ENCODE results near the gene NLRP3. TPM values are rescaled to one million over a fixed set of nuclear protein-coding genes. Genes with fewer than 3 reads are reported as not detected.

The NLRP3 gene
- total RNA-seq, 4 donors from 2014 or later, result 0.57 to 2.3 (median 1.8) TPM

DNA sequence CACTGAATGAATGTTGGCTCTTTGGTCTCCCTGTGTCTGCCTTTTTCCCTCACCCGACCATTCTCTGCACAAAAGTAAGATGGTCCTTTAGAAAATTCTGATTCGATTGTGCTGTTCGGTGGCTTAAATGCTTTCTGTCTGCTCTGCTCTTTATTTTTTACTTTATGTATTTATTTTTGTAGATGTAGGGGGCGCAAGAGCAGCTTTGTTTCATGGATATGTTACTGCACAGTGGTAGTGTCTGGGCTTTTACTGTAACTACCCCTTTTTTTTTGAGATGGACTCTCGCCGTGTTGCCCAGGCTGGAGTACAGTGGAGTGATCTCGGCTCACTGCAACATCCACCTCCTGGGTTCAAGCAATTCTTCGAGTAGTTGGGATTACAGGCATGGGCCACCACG is 15.7 kb downstream of the NLRP3 start:
- no peaks in the 10 kb centered on the region for H3K4me1 ChIP-seq

GRCh38 chr1:247434005-247434404 is 18.0 kb downstream of the NLRP3 start:
- intact Hi-C loops (cut with DNase I), result no loop called here
- TF ChIP-seq CTCF (IDR thresholded peaks at IDR 0.05), result no peak
- TF ChIP-seq POLR2A (IDR thresholded peaks at IDR 0.05), result no peak
- H3K4me3 ChIP-seq, result no peak overlapping the region
- H3K36me3 ChIP-seq, result no peaks in the 10 kb centered on the region
- H3K9me3 ChIP-seq, result no peaks in the 10 kb centered on the region
- H3K27me3 ChIP-seq, result peaks cover 0 to 3% (median 0%) of the 10 kb centered on the region in 4 donors
- no peaks in the 10 kb centered on the region for H3K4me1 ChIP-seq
- 66 to 93% methylated on average over 3 of the region's 15 CpGs for WGBS, 2 donors
- DNase-seq, result no peak
- H3K27ac ChIP-seq, result no peak overlapping the region

More for the DNA sequence above, 15.7 kb downstream of the NLRP3 start:
- no peaks in the 10 kb centered on the region for H3K36me3 ChIP-seq
- TF ChIP-seq CTCF (IDR thresholded peaks at IDR 0.05) (no peak), POLR2A (IDR thresholded peaks at IDR 0.05) (no peak)
- WGBS, 2 donors, result 77 to 91% methylated on average over 9 of the region's 9 CpGs
- H3K9me3 ChIP-seq, result no peaks in the 10 kb centered on the region
- H3K27ac ChIP-seq, result no peak overlapping the region
- intact Hi-C loops (cut with DNase I), result no loop called here
- H3K4me3 ChIP-seq, result no peak overlapping the region
- peaks cover 0 to 3% (median 0%) of the 10 kb centered on the region in 4 donors for H3K27me3 ChIP-seq
- no peak for DNase-seq

DNA sequence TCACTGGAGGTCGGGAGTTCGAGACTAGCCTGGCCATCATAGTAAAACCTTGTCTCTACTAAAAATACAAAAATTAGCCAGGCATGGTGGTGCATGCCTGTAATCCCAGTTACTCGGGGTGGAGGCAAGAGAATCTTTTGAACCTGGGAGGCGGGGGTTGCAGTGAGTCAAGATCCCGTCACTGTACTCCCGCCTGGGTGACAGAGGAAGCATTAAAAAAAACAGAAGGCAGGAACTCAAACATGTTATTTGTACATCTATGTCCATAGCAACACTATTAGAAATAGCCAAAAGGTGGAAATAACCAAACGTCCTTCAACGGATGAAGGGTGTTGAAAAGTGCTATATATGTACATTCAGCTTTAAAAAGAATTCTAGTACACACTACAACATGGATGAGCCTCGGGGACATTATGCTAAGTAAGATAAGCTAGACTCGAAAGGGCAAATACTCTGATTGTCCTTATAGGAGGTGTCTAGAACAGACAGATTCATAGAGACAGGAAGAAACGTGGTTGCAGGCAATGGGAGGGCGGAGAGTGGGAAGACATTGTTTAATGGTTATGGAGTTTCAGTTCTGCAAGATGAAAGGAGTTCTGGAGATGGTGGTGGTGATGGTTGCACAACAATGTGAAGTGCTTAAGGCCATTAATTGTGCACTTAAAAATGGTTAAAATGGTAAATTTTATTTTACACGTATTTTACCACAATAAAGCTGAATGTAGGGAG is 19.2 kb downstream of the NLRP3 start:
- intact Hi-C loops (cut with DNase I), result no loop called here
- DNase-seq, result no peak
- TF ChIP-seq CTCF (IDR thresholded peaks at IDR 0.05) (no peak), POLR2A (IDR thresholded peaks at IDR 0.05) (no peak)
- Histone ChIP-seq H3K4me1 (no peaks in the 10 kb centered on the region), H3K27ac (no peak overlapping the region), H3K9me3 (no peaks in the 10 kb centered on the region), H3K27me3 (peaks cover 0 to 6% (median 0%) of the 10 kb centered on the region in 4 donors), H3K36me3 (no peaks in the 10 kb centered on the region), H3K4me3 (no peak overlapping the region)
- WGBS, 2 donors, result 58 to 64% methylated on average over 12 to 13 of the region's 13 CpGs

GRCh38 chr1:247435759-247436147 is 19.8 kb downstream of the NLRP3 start:
- no peaks in the 10 kb centered on the region for H3K9me3 ChIP-seq
- peaks cover 0 to 8% (median 0%) of the 10 kb centered on the region in 4 donors for H3K27me3 ChIP-seq
- no peak overlapping the region for H3K27ac ChIP-seq
- H3K4me3 ChIP-seq, result no peak overlapping the region
- TF ChIP-seq POLR2A (IDR thresholded peaks at IDR 0.05) (no peak), CTCF (IDR thresholded peaks at IDR 0.05) (no peak)
- no peak for DNase-seq
- no peaks in the 10 kb centered on the region for H3K36me3 ChIP-seq
- 80 to 82% methylated on average over 3 of the region's 3 CpGs for WGBS, 2 donors
- intact Hi-C loops (cut with DNase I), result no loop called here
- H3K4me1 ChIP-seq, result no peaks in the 10 kb centered on the region

DNA sequence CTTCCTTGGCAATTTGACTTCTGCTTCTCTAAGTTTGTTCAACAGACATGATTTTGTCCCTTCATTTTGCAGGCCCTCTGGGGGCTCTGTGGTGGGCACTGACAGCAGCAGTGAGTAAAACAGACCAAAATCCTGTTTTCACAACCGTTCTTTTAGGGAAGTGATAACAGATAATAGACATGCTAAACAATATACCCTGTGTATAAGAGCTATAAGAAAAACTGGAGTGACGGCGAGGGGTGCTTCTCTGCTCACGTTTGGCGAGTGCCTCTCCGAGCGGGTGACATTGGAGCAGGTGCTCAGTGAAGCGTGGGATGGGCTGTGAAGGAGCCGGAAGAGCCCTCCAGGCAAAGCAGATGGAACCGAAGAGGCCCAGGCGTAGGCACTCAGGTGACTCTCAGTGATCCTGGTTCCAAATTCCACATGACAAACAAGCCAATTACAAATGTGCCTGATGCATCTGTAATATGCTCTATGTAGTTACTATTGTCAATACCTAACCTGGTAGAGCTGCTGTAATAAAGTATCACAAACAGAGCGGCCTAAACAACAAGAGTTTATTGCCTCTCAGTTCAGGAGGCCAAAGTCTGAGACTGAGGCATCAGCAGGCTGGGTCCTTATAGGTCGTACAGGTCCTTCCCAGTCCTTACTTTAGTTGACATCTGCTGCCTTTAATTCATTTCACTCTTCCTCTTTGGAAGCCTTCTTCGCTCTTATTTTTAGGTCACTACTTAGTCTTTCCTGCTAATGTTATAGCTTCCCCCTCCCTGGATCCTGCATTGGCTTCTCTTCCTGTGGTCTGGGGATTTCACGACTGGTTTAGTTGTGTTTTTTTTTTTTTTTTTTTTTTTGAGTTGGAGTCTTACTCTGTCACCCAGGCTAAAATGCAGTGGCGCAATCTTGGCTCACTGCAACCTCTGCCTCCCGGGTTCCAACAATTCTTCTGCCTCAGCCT is 21.9 kb downstream of the NLRP3 start:
- Histone ChIP-seq H3K27ac (no peak overlapping the region), H3K27me3 (peaks cover 0 to 8% (median 0%) of the 10 kb centered on the region in 4 donors)

More for the DNA sequence above, 21.9 kb downstream of the NLRP3 start:
- intact Hi-C loops (cut with DNase I), result no loop called here
- H3K9me3 ChIP-seq, result no peaks in the 10 kb centered on the region
- H3K36me3 ChIP-seq, result no peaks in the 10 kb centered on the region
- no peaks in the 10 kb centered on the region for H3K4me1 ChIP-seq
- DNase-seq, result no peak
- TF ChIP-seq CTCF (IDR thresholded peaks at IDR 0.05) (no peak), POLR2A (IDR thresholded peaks at IDR 0.05) (no peak)
- no peak overlapping the region for H3K4me3 ChIP-seq
- 67 to 70% methylated on average over 17 of the region's 17 CpGs for WGBS, 2 donors

All from esophagus squamous epithelium (tissue), 5 donors.